Globus pallidus (tissue), 1 donor: ENCODE measurements around the gene MYH9.
"Not testable (repeated sequence)": the region's sequence is repeated elsewhere in the genome, so short reads cannot be mapped to it uniquely, and the experiment has no call there.

Experiments
- DNase-seq: peaks from one replicate; pipeline ENCODE4 v3.0.0-alpha.2; 2015; ENCODE audit warnings: low spot score

Gene MYH9

DNA sequence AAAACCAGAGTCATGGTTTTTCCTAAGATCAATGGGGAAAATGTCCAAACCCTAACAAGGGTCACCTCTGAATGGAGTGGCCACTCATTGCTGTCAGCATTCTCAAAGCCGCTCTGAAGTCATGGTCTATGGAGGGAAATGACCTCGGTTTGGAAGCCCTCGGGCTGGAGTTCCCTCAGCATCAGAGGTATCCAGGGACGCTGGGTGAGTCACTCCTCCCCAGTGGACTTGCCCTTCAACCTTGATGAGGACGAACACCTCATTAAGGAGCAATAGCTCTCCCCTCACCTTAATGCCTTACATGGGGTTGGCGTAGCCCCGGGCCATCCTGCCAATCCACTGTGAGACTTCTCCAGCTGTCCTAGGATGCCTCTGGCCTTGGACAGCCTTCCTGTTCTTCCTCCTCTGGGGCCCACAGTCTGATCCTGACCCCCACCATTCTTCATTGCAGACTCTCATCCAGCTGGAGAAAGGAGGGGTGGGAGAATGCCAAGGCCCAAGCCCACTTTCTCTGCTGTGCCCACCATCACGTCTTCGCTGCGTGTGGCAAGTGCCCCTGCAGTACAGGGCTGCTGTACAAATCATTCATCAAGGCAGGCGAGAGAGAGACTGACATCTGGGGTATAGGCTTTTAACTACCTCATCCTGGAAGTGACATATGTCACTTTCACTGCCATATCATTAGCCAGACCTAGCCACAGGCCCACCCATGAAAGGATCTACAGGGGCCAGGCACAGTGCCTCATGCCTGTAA is 25.4 kb upstream of the MYH9 start:
- no peak for DNase-seq

GRCh38 chr22:36411589-36412258 is 24.0 kb upstream of the MYH9 start:
- no peak for DNase-seq

GRCh38 chr22:36409911-36410756 is 22.4 kb upstream of the MYH9 start:
- DNase-seq = no peak

GRCh38 chr22:36409554-36409910 is 21.8 kb upstream of the MYH9 start:
- not testable (repeated sequence) for DNase-seq

DNA sequence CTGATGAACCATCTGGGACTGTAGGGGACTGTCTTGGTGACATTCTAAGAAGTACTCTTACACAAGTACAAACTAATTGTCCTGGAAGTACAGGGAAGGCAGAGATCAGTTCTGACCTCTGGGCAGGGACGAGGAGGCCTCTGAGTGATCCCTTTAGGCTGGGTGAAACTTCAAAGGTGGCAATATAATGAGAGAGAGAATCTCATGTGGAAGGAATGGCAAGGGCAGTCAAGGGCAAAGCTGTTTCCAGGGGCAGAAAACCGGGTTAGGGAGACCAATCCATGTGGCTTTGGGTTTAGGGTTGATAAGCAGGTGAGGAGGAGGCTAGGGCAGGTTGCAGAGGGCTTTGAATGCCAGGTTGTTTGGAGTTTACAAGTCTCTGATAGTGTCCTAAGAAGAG is 21.3 kb upstream of the MYH9 start:
- DNase-seq = no peak

GRCh38 chr22:36406721-36407120 is 19.0 kb upstream of the MYH9 start:
- no peak for DNase-seq

- DNase-seq = no peak
Observed at GRCh38 chr22:36405671-36406538, 18.1 kb upstream of the MYH9 start.

DNA sequence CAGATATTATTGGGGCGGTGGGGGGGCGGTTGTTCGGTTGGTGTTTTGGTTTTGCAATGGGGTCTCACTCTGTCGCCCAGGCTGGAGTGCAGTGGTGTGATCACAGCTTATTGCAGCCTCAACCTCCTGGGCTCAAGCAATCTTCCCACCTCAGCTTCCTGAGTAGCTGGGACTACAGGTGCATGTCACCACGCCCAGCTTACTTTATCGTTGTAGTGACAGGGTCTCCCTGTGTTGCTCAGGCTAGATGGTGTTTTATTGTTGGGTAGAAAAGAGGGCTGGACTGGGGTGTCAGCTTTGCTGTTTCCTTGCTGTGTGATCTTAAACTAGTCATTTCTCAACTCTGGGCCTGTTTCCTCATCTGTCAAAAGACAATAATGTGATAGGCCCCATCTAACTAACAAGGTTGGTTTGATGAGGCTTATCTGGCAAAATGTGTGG is 17.5 kb upstream of the MYH9 start:
- DNase-seq = no peak

DNA sequence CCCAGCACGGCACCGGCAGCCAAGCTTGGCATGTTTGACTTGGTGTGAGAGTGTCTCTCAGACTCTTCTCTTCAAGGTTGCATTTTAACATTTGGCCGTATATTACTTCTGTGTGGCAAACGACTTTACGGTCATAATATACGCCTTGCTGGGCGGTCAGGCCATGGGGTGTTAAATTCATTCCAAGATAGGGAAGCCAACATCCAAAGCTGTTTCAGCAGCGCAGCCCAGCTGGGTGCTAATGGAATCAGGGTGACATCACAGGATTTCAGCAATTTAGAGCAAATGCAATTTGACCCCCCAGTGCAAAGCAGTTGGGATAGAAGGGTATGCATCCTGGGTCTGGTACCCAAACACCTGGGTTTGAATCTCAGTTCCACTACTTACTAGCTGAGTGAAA is 16.7 kb upstream of the MYH9 start:
- DNase-seq = no peak

DNA sequence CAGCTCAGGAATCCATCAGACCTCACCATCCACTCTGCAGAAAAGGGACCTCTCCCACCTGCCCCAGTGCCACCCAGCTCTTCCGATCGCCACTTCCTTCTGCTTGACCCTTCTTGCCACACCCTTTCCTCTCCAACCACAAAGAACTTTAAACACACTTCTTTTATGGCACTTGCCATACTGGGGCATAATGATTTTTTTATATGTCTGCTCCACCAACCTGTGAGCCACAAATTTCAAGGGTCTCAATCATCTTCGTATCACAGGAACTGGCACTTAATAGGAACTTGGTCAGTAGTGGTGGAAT is 11.7 kb upstream of the MYH9 start:
- no peak for DNase-seq

GRCh38 chr22:36398601-36399471 is 11.1 kb upstream of the MYH9 start:
- no peak for DNase-seq

- DNase-seq = no peak
Observed at GRCh38 chr22:36397131-36398093, 9.6 kb upstream of the MYH9 start.

- DNase-seq = no peak
Observed at GRCh38 chr22:36395915-36396314, 8.1 kb upstream of the MYH9 start.

DNA sequence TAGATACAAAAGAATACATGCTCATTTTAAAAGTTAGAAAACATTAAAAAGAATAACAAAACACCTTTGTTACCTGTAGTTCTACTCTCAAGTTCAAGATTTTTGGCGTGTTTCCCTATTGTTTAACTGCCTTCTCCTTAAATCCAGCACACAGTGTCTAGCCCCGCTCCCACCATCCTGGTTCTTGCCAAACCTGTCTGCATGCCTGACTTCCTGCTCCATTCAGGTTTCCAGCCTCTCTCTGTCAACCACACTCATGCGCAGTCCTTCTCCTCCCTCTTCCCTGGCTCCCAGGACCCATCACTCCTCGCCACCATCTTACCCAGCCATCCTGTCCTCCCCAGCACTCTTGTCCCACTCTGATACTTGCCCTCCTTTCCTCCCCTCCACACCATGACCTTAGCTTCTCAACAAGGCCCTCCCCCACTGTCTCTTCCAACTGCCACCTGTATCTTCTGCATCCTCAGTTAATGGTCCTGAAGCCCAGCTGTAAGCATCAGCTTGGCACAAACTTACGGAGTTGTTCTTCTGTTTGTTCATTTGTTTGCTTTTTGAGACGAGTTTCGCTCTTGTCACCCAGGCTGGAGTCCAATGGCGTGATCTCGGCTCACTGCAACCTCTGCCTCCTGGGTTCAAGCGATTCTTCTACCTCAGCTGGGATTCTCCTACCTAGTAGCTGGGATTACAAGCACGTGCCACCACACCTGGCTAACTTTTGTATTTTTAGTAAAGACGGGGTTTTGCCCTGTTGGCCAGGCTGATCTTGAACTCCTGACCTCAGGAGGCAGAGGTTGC is 7.5 kb upstream of the MYH9 start:
- DNase-seq = no peak

DNA sequence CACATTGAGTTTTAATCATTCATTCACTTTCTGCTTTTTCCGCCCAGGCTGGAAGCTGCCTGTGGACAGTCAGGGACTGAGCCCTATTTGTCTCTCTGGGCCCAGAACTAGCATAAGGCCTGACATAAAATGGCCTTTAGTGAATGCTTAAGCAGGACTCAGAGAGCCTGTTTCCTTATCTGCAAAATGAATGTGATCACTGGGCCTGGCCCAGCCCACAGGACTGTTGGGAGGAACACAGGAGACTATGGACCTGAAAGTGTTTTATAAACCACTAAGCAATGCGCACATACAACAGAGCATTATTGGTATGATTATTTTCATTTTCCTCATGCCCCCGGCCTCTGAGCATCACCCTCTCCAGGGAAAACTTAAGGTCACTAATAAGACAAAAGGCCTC is 3.9 kb upstream of the MYH9 start:
- DNase-seq = no peak

- DNase-seq = not testable (repeated sequence)
Observed at GRCh38 chr22:36389122-36389521, 1.4 kb upstream of the MYH9 start.

DNA sequence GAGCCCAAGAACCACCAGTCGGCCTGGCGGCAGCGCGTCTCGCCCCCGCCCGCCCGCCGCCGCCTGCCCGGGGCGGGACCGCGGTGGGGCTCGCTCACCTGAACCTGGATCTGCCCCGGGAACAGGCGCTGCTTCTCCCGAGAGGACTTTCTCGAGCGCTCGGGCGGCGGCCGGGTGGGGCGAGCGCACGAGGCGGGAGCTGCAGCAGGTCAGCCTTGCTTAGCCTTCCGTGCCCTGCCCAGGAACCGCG is 133 bp downstream of the MYH9 start:
- DNase-seq = no peak

DNA sequence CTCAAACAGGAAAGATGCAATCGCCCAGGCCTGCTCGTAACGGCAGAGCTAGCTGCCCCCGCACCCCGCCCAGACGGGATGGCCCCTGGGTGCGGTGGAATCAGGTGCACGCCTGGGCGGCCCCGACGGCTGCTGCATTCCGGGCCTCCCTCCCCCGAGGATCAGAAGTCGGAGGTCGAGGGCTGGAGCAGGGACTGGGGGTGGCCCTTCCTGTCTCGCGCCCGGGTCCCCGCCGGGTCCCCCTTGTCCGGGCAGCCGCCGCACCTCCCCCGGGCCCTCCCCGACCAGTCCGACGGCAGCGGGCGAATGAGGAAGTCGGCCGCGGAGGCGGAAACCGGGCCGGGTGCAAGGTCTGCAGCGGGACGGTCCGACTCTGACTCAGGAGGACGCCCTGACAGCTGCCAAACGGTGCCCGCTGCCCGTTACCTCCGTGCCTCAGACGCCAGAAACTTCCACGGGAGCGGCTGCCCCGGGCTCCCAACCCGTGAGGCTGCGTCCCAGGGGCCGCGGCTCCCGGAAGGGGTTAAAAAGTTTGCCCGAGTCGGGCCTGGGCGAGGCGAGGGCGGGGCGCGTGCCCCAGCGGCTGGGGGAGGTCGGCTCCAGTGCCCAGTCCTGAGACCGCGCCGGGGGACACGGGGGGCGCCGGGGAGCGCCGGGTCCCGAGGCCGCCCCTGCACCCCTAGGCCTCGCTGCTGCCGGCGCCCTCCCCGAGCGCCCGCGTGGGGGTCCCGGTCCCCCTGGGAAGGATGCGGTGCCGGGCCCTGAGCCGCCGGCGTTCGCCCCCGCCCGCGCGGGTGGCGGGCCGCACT is 663 bp downstream of the MYH9 start:
- DNase-seq = peak; percentile 32
